ENCODE results near the gene RIMS3.

DNA sequence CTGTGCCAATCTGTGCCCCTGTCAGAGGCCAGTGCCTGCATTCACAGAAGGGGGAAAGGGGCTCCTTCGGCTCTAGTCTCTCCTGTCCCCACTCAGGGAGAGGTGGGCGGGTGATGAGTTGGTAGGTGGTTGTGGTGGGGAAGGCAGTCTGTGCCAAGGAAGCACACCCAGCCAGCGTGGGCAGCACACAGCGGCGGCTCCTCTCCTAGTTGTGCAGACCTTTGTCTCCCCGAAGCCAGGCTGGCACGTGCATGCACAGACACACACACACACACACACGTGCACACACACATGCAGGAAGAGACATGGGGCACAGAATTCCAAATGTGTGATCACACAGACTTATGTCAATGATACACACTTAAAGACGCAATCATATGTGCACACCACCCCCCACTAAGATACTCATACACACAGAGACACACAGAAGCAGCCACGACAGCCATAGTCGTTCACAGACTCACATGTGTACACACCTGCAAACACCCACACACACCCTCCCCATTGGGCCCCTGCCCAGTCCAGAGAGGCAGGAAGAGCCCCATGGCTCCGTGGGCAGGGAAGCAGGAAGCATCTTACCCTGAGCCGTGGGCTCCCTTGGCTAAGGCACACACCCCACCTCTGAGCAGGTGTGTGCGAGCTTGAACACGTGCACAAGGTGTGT lies 16.4 kb downstream of the RIMS3 start:
- no peak for TF ChIP-seq SIN3A (IDR thresholded peaks at IDR 0.05; ENCODE audit: borderline replicate concordance, insufficient read depth, low read length)
- TF ChIP-seq, protein P1, sequence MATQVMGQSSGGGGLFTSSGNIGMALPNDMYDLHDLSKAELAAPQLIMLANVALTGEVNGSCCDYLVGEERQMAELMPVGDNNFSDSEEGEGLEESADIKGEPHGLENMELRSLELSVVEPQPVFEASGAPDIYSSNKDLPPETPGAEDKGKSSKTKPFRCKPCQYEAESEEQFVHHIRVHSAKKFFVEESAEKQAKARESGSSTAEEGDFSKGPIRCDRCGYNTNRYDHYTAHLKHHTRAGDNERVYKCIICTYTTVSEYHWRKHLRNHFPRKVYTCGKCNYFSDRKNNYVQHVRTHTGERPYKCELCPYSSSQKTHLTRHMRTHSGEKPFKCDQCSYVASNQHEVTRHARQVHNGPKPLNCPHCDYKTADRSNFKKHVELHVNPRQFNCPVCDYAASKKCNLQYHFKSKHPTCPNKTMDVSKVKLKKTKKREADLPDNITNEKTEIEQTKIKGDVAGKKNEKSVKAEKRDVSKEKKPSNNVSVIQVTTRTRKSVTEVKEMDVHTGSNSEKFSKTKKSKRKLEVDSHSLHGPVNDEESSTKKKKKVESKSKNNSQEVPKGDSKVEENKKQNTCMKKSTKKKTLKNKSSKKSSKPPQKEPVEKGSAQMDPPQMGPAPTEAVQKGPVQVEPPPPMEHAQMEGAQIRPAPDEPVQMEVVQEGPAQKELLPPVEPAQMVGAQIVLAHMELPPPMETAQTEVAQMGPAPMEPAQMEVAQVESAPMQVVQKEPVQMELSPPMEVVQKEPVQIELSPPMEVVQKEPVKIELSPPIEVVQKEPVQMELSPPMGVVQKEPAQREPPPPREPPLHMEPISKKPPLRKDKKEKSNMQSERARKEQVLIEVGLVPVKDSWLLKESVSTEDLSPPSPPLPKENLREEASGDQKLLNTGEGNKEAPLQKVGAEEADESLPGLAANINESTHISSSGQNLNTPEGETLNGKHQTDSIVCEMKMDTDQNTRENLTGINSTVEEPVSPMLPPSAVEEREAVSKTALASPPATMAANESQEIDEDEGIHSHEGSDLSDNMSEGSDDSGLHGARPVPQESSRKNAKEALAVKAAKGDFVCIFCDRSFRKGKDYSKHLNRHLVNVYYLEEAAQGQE (IDR thresholded peaks at IDR 0.05; ENCODE audit: insufficient read depth in 1 of 2, low read depth in 2 of 2, low read length in 2 of 2): no peak
- no peak for TF ChIP-seq TAF1 (IDR thresholded peaks at IDR 0.05; ENCODE audit: borderline replicate concordance, insufficient read depth, low read length)
- no peak for TF ChIP-seq POLR2AphosphoS5 (IDR thresholded peaks at IDR 0.05; ENCODE audit: low read depth, low read length)
- no peak for TF ChIP-seq FOXP2 (optimal IDR thresholded peaks at IDR 0.05; ENCODE audit: borderline replicate concordance, extremely low read depth, extremely low read length, insufficient read depth)
